ENCODE data around the gene VSIG10L. TPM values are rescaled to one million over a fixed set of nuclear protein-coding genes. Genes with fewer than 3 reads are reported as not detected.

Gene VSIG10L
- total RNA-seq, 1 donor from 2014 or later = 1.5 TPM

GRCh38 chr19:51285682-51286081, 56.3 kb downstream of the VSIG10L start:
- no peaks in the 10 kb centered on the region for H3K27me3 ChIP-seq (ENCODE audit: control insufficient read depth, insufficient read depth, low read length)

DNA sequence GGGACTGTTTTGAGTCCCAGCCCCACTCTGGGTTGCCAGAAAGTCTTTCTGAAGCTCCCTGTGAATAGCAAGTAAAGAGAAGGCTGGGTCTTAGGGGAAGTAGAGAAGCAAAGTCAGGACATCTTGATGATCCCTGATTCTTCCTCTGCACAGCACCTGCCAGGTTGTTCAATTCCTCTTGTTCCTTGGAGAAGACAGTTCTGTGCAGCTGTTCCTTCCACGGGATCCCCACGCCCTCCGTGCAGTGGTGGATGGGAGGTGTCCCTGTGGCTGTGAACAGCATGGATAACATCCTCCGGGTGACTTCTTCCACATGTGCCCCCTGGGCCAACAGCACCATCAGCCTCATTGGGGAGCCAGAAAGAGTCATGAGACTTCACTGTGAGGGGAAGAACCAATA, 59.6 kb downstream of the VSIG10L start:
- Histone ChIP-seq H3K27me3 (ENCODE audit: control insufficient read depth, insufficient read depth, low read length) (no peaks in the 10 kb centered on the region), H3K4me3 (ENCODE audit: low read depth, low read length) (no peak overlapping the region), H3K36me3 (ENCODE audit: control insufficient read depth, insufficient read depth, low read length) (no peaks in the 10 kb centered on the region)
- TF ChIP-seq, protein P1, sequence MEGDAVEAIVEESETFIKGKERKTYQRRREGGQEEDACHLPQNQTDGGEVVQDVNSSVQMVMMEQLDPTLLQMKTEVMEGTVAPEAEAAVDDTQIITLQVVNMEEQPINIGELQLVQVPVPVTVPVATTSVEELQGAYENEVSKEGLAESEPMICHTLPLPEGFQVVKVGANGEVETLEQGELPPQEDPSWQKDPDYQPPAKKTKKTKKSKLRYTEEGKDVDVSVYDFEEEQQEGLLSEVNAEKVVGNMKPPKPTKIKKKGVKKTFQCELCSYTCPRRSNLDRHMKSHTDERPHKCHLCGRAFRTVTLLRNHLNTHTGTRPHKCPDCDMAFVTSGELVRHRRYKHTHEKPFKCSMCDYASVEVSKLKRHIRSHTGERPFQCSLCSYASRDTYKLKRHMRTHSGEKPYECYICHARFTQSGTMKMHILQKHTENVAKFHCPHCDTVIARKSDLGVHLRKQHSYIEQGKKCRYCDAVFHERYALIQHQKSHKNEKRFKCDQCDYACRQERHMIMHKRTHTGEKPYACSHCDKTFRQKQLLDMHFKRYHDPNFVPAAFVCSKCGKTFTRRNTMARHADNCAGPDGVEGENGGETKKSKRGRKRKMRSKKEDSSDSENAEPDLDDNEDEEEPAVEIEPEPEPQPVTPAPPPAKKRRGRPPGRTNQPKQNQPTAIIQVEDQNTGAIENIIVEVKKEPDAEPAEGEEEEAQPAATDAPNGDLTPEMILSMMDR (IDR thresholded peaks at IDR 0.05; ENCODE audit: insufficient read depth, low read length, poor library complexity, severe bottlenecking) = no peak
- DNase-seq (ENCODE audit: low read depth) = no peak

More at GRCh38 chr19:51285682-51286081, 56.3 kb downstream of the VSIG10L start:
- DNase-seq (ENCODE audit: low read depth) = no peak
- no peaks in the 10 kb centered on the region for H3K36me3 ChIP-seq (ENCODE audit: control insufficient read depth, insufficient read depth, low read length)
- TF ChIP-seq, protein P1 (IDR thresholded peaks at IDR 0.05; ENCODE audit: insufficient read depth, low read length, poor library complexity, severe bottlenecking) = no peak
- no peak overlapping the region for H3K4me3 ChIP-seq (ENCODE audit: low read depth, low read length)

Other genes starting within 250 kb of the VSIG10L start
- 19.1 and 23.6 TPM in 2 replicates for gene CTU1, start 233.7 kb downstream of the VSIG10L start, total RNA-seq
- 0.13 and 0.14 TPM in 2 replicates for gene SIGLEC9, start 217.2 kb downstream of the VSIG10L start, total RNA-seq
- gene SIGLEC7, start 199.8 kb downstream of the VSIG10L start, total RNA-seq = not detected in 2 replicates
- gene CD33, start 117.1 kb downstream of the VSIG10L start, total RNA-seq = not detected in 2 replicates
- gene SIGLECL1, start 91.1 kb downstream of the VSIG10L start, total RNA-seq = 0.79 TPM in 1 of 2 replicates, not detected in the other
- gene IGLON5, start 30.5 kb downstream of the VSIG10L start, total RNA-seq = 0.04 and 0.07 TPM in 2 replicates
- gene ETFB, start 24.2 kb upstream of the VSIG10L start, total RNA-seq = 29.8 and 36.9 TPM in 2 replicates
- not detected in 2 replicates for gene CLDND2, start 26.9 kb upstream of the VSIG10L start, total RNA-seq
- gene NKG7, start 30.5 kb upstream of the VSIG10L start, total RNA-seq = not detected in 2 replicates
- gene LIM2, start 45.8 kb upstream of the VSIG10L start, total RNA-seq = not detected in 2 replicates
- not detected in 2 replicates for gene C19orf84, start 48.5 kb upstream of the VSIG10L start, total RNA-seq
- gene SIGLEC10, start 75.5 kb upstream of the VSIG10L start, total RNA-seq = 0.04 and 0.55 TPM in 2 replicates
- gene SIGLEC8, start 116.3 kb upstream of the VSIG10L start, total RNA-seq = not detected in 2 replicates
- gene CEACAM18, start 136.4 kb upstream of the VSIG10L start, total RNA-seq = not detected in 2 replicates
- gene SIGLEC12, start 159.7 kb upstream of the VSIG10L start, total RNA-seq = 1.4 TPM in 1 of 2 replicates, not detected in the other
- gene SIGLEC6, start 189.5 kb upstream of the VSIG10L start, total RNA-seq = not detected in 2 replicates
- gene ZNF175, start 229.1 kb upstream of the VSIG10L start, total RNA-seq = 4.9 and 5.0 TPM in 2 replicates

All from kidney epithelial cell (primary cell).